ENCODE data around the gene ZFHX3.

DNA sequence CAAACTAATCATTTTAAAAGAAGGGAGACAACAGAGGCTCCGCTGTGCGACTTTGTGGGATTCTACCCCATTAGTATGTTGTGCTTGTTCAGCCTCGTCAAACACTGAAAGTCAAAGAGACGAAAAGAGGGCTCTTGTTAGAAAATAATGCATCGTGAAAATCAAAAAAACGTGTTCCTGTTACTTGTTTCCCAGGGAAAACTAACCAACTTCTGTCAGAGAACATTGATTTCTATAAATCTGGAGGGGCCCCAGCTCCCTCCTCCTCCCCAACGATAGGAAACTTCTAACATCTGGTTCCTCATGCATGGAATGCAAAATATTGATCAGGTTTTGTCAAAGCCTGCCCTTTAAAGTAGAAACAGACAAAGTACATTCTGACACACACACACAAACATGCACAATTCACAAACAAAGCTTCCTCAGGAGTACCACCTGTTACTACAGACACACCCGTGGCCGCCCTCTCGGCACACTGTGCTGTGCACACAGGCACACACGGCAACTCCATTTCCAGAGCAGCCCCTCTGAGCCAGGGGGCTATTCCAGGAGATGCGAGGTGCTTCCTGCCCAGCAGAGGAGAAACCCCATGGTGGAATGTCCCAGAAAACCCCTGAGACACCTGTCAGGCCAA, 151.3 kb downstream of the ZFHX3 start:
- TF ChIP-seq CEBPB (IDR thresholded peaks at IDR 0.05; ENCODE audit: low read depth, low read length) (no peak), TBP (IDR thresholded peaks at IDR 0.05; ENCODE audit: low read depth, low read length) (no peak), RAD21 (IDR thresholded peaks at IDR 0.05 in 1 of 2, conservative IDR thresholded peaks at IDR 0.05 in 1 of 2; ENCODE audit: low read depth in 2 of 2, low read length in 2 of 2) (no peak), SUZ12 (IDR thresholded peaks at IDR 0.05; ENCODE audit: low read length) (no peak), EP300 (IDR thresholded peaks at IDR 0.05; ENCODE audit: borderline replicate concordance in 1 of 2, low read depth in 2 of 2, low read length in 2 of 2) (no peak)
- TF ChIP-seq, protein P1, sequence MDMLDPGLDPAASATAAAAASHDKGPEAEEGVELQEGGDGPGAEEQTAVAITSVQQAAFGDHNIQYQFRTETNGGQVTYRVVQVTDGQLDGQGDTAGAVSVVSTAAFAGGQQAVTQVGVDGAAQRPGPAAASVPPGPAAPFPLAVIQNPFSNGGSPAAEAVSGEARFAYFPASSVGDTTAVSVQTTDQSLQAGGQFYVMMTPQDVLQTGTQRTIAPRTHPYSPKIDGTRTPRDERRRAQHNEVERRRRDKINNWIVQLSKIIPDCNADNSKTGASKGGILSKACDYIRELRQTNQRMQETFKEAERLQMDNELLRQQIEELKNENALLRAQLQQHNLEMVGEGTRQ (IDR thresholded peaks at IDR 0.05; ENCODE audit: low read length): no peak
